C4-2B (cell line): Measurements from ENCODE around the gene EML3.

Source experiments
- ZFX ChIP-seq: fragments of 450-650 bp; IDR thresholded peaks from 2 replicates; pipeline ENCODE4 v1.6.1; 2017
- TF ChIP-seq, protein P1 (sequence below): fragments of 450-650 bp; conservative IDR thresholded peaks from 2 replicates; pipeline ENCODE4 v1.5.1; 2017; ENCODE audit warnings: mild to moderate bottlenecking

DNA sequence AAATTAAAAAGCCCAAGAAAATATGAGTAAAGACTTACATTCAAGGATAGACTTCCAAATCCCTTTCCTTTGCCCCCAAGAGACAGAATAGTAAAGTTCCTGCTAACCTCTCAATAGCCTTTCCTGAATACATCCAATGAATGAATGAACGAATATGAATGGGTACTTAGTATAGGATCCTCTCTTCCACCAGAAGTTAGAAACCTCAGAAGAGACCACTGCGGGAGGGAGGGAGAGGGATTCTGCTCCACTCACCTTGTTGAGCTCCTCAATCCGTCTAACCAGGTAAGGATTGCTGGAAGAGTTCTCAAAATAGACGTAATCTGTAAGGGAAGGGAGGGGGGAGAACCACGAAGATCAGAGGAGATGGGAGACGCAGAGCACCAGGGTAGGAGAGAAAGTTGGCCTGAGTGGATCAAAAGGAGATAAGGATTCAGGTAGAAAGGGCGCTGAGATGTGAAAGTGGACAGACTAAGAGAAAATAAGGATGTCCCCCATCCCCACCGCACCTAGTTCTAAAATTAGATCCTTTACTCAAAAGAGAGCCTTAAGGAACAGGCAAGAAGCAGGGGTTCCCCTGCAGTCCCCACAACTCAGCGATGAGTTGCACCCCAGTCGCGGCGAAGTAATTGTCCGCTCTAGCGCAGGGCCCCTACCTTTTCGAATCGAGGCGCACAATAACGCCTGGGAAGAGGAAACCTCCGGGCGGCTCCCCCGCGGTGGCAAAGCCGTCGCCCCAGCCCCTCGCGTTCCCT is 12.0 kb downstream of the EML3 start:
- TF ChIP-seq, protein P1, sequence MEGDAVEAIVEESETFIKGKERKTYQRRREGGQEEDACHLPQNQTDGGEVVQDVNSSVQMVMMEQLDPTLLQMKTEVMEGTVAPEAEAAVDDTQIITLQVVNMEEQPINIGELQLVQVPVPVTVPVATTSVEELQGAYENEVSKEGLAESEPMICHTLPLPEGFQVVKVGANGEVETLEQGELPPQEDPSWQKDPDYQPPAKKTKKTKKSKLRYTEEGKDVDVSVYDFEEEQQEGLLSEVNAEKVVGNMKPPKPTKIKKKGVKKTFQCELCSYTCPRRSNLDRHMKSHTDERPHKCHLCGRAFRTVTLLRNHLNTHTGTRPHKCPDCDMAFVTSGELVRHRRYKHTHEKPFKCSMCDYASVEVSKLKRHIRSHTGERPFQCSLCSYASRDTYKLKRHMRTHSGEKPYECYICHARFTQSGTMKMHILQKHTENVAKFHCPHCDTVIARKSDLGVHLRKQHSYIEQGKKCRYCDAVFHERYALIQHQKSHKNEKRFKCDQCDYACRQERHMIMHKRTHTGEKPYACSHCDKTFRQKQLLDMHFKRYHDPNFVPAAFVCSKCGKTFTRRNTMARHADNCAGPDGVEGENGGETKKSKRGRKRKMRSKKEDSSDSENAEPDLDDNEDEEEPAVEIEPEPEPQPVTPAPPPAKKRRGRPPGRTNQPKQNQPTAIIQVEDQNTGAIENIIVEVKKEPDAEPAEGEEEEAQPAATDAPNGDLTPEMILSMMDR: no peak
- no peak for TF ChIP-seq ZFX
